BJ (cell line): ENCODE data around the gene USP16. TPM values are rescaled to one million over a fixed set of nuclear protein-coding genes. Genes with fewer than 3 reads are reported as not detected.
A peak's percentile ranks its signal among the peaks of the same experiment; 100 is the strongest.
"Not testable (repeated sequence)": the region's sequence is repeated elsewhere in the genome, so short reads cannot be mapped to it uniquely, and the experiment has no call there.

Source experiments
- CTCF ChIA-PET: fragments of 350-600 bp; formaldehyde crosslinking; extraction: SDS; loops from one replicate; lab custom pipeline; 2021; ENCODE audit warnings: antibody characterized with exemption, inconsistent platforms; lab: Yijun Ruan, JAX
- POLR2A ChIA-PET: fragments of 300-600 bp; sonication (Branson Sonifier 250); formaldehyde crosslinking; extraction: SDS; loops from one replicate; lab custom pipeline; 2021; ENCODE audit warnings: antibody characterized with exemption; lab: Charles Lee
- DNase-seq: peaks from one replicate; pipeline ENCODE4 v3.0.0-alpha.2; 2011; ENCODE audit warnings: low read depth
- H3K27me3 ChIP-seq: 2 replicates; pipeline ENCODE4 v1.6.0; 2011; ENCODE audit warnings: low read length; ENCODE audit not compliant: control insufficient read depth, insufficient read depth
- H3K36me3 ChIP-seq: 2 replicates; pipeline ENCODE4 v1.5.1; 2011; ENCODE audit warnings: low read length; ENCODE audit not compliant: control insufficient read depth, insufficient read depth
- H3K4me3 ChIP-seq: 2 replicates; pipeline ENCODE4 v1.5.1; 2011; ENCODE audit warnings: low read depth, mild to moderate bottlenecking, control low read depth, low read length
- CTCF ChIP-seq: IDR thresholded peaks from 2 replicates; pipeline ENCODE4 v1.5.1; 2011; ENCODE audit warnings: low read depth, mild to moderate bottlenecking, control low read depth, inconsistent platforms, low read length, moderate library complexity; ENCODE audit not compliant: insufficient read depth
- polyA minus RNA-seq: library from RNA; depleted of rRNA, polyadenylated mRNA; stranded (reverse); fragments of >200 nt; gene quantifications from 2 replicates; pipeline ENCODE4 v1.2.3, GENCODE V29; 2011; rRNA and poly(A)+ RNA removed
- polyA plus RNA-seq: library from polyadenylated mRNA; depleted of rRNA; stranded (reverse); fragments of >200 nt; gene quantifications from 2 replicates; pipeline ENCODE4 v1.2.3, GENCODE V29; 2011; rRNA removed

USP16 gene
- polyA plus RNA-seq (10.0 and 21.6 TPM in 2 replicates), polyA minus RNA-seq (7.7 and 9.3 TPM in 2 replicates)

DNA sequence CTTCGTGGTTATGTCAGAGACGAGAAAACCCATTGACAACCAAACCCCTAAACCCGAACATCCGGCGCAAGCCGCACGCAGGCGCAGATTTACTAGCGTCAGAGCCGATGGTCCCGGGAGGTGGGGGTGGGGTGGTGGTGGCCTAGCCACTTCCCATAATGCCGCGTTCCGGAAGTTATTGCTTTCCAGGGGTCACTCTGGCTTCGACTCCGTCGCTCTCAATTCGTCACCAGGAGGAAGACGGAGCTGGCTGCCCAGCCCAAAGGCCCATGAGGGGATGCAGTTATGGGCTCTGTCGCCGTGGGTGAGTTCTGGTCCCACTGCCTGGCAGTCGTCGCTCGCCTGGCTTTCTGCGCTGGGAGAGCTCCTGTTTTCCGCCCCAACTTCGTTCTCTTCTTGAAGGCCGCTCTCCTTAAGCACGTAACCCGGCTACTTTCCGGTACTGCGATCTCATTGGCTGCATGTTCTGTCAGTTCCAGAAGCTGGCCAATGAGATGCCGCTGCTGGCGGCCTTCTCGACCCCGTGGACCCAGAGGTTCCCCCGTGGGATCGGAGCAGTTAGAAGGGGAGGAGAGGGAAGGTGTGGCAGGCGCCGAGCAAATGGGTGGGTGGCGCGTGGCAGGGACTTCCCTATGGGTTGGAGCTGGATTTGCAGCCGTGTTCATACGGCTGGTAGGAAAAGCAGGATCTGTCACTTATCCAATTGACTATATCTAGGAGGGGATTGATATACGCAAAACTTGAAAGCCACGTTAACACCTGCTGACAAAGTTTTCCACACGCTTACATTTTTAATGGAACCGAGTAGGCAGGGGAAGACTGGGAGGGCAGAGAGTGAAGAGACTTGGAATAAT is at the start of gene USP16:
Gene USP16 (plus strand): TSS at position 195 of the 854 bp plus-strand sequence. CDS start 3,246 bp downstream, outside the sequence.
- Histone ChIP-seq H3K27me3 (no peaks in the 10 kb centered on the region), H3K4me3 (peak within 1 kb of the TSS; percentile 71), H3K36me3 (no peaks in the 10 kb centered on the region; the same call in 1 of the 2 replicates)
- peak; percentile 97 for DNase-seq
- ChIA-PET POLR2A (interaction anchor here (1.7 kb wide), 1 partner anchor 22 kb away, joined by 6 read pairs; no protein-coding TSS in a partner anchor), CTCF (interaction anchor here (0.6 to 1.5 kb wide), 3 partner anchors 25 to 320 kb away, joined by 3 to 4 read pairs (median 3); no protein-coding TSS in a partner anchor)
- peak; percentile 27 for TF ChIP-seq CTCF

DNA sequence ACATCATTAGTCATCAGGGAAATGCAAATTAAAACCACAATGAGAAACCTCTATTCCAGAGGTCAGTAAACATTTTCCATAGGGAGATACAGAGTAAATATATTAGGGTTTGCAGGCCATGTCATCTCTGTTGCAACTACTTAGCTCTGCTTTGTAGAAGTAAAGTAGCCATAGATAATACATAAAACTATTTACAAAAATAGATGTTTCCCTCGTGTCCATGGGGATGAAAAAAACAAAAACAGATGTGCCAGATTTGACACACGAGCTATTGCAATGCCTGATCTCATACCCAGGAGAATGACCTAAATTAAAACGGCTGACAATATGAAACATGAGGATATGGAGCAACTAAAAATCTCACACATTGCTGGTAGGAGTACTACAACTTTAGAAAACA is 49.1 kb upstream of the USP16 start:
- Histone ChIP-seq H3K36me3 (no peaks in the 10 kb centered on the region), H3K4me3 (no peak overlapping the region), H3K27me3 (no peaks in the 10 kb centered on the region)
- CTCF ChIA-PET: no interaction called here
- no peak for TF ChIP-seq CTCF
- peak; percentile 88 for DNase-seq
- POLR2A ChIA-PET: interaction anchor here (1.0 kb wide), 1 partner anchor 17 kb away, joined by 4 read pairs; the partner anchor contains the start of gene LTN1

DNA sequence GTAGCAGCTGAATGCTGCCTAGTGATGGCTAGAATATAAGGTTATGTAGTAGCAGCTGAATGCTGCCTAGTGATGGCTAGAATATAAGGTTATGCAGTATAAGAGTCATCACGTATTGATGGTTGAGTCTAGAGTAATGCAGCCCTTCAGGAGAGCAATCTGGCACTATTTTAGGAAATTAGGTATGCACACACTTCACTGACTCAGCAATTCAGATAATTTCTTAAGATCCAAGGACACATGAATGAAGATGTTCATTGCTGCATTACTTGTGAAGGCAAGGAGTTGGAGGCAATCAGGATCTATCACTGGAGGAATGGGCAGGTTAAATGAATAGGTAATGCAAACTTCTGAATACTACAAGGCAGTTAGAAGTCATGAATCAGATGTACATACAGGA is 45.4 kb upstream of the USP16 start:
- Histone ChIP-seq H3K27me3 (no peaks in the 10 kb centered on the region), H3K4me3 (no peak overlapping the region), H3K36me3 (peaks cover 1% of the 10 kb centered on the region; the same call in 1 of the 2 replicates)
- ChIA-PET CTCF (no interaction called here), POLR2A (no interaction called here)
- DNase-seq: no peak
- no peak for TF ChIP-seq CTCF

GRCh38 chr21:28982637-28983036 is 41.8 kb upstream of the USP16 start:
- no peak for TF ChIP-seq CTCF
- no peak overlapping the region for H3K4me3 ChIP-seq
- ChIA-PET CTCF (no interaction called here), POLR2A (no interaction called here)
- no peak for DNase-seq
- no peaks in the 10 kb centered on the region for H3K27me3 ChIP-seq
- H3K36me3 ChIP-seq: peaks cover 1% of the 10 kb centered on the region; the same call in 1 of the 2 replicates

DNA sequence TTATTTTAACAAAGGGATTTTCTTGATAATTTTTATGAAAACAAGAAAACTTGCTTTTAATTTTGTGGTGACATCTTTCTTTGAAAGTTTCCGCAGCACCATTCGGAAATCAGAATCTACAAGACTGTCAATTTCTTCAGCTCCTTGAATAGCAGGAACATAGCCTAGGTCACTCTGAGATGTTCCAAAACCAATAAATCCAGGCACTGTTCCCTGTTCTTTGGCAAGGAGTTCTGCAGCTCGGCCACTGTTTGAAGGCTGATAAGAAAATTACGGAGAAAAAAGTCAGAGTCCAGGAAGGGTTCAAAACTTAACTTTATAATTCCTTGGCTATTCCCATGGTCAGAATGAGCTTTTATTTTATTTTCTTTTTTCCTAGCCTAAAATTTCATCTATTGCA is 37.8 kb upstream of the USP16 start:
- ChIA-PET CTCF (no interaction called here), POLR2A (no interaction called here)
- DNase-seq: no peak
- no peak overlapping the region for H3K4me3 ChIP-seq
- no peaks in the 10 kb centered on the region for H3K27me3 ChIP-seq
- TF ChIP-seq CTCF: no peak
- peaks cover 1% of the 10 kb centered on the region; the same call in 1 of the 2 replicates for H3K36me3 ChIP-seq

GRCh38 chr21:28988146-28988545 is 36.3 kb upstream of the USP16 start:
- POLR2A ChIA-PET, H3K4me3 ChIP-seq, DNase-seq: not testable (repeated sequence)

More at GRCh38 chr21:28988146-28988545, 36.3 kb upstream of the USP16 start:
- H3K36me3 ChIP-seq, H3K27me3 ChIP-seq, CTCF ChIA-PET: not testable (repeated sequence)
